Measurements from ENCODE around the gene KATNIP. TPM values are rescaled to one million over a fixed set of nuclear protein-coding genes. Genes with fewer than 3 reads are reported as not detected.
"Not testable (repeated sequence)": the region's sequence is repeated elsewhere in the genome, so short reads cannot be mapped to it uniquely, and the experiment has no call there.

Gene KATNIP
- total and polyA plus RNA-seq, 8 donors: 18.1 to 29.2 (median 21.2) TPM

DNA sequence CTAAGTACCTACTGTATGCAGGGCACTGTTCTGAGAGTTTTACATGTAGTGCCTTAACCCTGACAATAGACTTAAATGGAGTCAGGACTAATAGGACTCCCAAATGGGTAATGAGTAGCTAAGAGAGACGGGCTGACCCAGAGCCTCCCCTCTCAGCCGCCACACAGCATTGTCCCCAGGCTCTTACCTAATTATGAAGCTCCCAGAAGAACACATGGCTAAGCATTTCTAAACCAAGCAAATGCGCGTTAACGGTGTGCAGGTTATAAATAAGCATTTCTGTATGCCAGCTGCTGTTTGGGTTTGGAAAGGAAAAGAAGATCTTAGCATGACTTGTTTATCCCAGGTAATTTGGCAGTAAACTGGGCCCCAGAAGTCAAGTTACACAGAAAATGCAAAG is 14.3 kb downstream of the KATNIP start:
- intact Hi-C loops (cut with DNase I): no loop called here
- ATAC-seq (no peak), DNase-seq (no peak)
- no peaks in the 10 kb centered on the region for H3K27me3 ChIP-seq
- no peak overlapping the region for H3K4me3 ChIP-seq
- peaks cover 0 to 5% of the 10 kb centered on the region in 2 donors for H3K4me1 ChIP-seq
- no peaks in the 10 kb centered on the region for H3K36me3 ChIP-seq
- no peak overlapping the region for H3K27ac ChIP-seq
- no peaks in the 10 kb centered on the region for H3K9me3 ChIP-seq
- TF ChIP-seq, protein P1, sequence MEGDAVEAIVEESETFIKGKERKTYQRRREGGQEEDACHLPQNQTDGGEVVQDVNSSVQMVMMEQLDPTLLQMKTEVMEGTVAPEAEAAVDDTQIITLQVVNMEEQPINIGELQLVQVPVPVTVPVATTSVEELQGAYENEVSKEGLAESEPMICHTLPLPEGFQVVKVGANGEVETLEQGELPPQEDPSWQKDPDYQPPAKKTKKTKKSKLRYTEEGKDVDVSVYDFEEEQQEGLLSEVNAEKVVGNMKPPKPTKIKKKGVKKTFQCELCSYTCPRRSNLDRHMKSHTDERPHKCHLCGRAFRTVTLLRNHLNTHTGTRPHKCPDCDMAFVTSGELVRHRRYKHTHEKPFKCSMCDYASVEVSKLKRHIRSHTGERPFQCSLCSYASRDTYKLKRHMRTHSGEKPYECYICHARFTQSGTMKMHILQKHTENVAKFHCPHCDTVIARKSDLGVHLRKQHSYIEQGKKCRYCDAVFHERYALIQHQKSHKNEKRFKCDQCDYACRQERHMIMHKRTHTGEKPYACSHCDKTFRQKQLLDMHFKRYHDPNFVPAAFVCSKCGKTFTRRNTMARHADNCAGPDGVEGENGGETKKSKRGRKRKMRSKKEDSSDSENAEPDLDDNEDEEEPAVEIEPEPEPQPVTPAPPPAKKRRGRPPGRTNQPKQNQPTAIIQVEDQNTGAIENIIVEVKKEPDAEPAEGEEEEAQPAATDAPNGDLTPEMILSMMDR (IDR thresholded peaks at IDR 0.05): no peak

DNA sequence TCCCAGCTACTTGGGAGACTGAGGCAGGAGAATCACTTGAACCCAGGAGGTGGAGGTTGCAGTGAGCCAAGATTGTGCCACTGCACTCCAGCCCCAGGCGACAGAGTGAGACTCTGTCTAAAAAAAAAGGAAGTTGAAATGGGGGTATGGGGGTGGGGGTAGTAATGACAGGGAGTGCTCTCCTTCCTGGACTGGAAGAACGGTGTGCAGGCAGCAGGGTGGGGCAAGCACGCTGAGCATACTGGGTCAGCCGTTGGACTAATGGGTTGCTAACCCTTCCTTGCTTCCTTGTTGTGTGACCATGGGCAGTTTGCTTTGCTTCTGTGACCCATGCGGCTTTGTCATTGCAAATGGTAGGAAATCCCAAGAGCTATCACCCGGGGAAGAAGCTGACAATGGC is 16.5 kb downstream of the KATNIP start:
- intact Hi-C loops (cut with DNase I): no loop called here
- no peaks in the 10 kb centered on the region for H3K27me3 ChIP-seq
- TF ChIP-seq, protein P1 (IDR thresholded peaks at IDR 0.05): no peak
- H3K36me3 ChIP-seq: no peaks in the 10 kb centered on the region
- no peaks in the 10 kb centered on the region for H3K9me3 ChIP-seq
- DNase-seq: no peak
- no peak overlapping the region for H3K27ac ChIP-seq
- ATAC-seq: no peak
- H3K4me3 ChIP-seq: no peak overlapping the region
- peaks cover 0 to 5% of the 10 kb centered on the region in 2 donors for H3K4me1 ChIP-seq

DNA sequence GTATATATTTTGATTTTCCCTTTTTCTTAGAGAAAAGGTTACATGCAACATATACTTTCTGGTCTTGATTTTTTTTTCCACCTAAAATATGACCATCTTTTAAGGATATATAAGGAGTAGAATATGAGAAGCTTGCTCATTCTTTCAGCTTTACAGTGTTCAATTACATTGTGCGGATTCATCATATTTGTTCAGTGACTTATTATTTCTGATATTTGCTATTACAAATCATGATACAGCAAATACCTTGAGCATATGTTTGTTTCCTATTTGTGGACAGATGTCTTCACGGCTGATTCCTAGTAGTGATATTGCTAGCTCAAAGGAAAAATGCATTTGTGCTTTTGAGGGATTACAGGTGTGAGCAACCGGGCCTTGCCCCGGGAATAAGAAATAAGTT is 18.1 kb downstream of the KATNIP start:
- no peaks in the 10 kb centered on the region for H3K36me3 ChIP-seq
- H3K27ac ChIP-seq: no peak overlapping the region
- H3K9me3 ChIP-seq: no peaks in the 10 kb centered on the region
- H3K4me3 ChIP-seq: no peak overlapping the region
- ATAC-seq: no peak
- H3K27me3 ChIP-seq: no peaks in the 10 kb centered on the region
- TF ChIP-seq, protein P1 (IDR thresholded peaks at IDR 0.05): no peak
- peaks cover 0 to 5% of the 10 kb centered on the region in 2 donors for H3K4me1 ChIP-seq
- no peak for DNase-seq
- intact Hi-C loops (cut with DNase I): no loop called here

DNA sequence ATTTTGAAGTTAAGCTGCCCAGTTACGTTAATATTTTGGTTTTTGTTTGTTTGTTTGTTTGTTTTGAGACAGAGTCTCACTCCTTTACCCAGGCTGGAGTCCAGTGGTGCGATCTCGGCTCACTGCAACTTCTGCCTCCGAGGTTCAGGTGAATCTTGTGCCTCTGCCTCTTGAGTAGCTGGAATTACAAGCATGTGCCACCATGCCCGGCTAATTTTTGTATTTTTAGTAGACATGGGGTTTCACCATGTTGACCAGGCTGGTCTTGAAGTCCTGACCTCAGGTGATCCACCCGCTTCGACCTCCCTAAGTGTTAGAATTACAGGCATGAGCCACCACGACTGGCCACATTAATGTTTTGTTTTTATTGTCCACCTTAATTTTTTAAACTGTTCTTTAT is 21.0 kb downstream of the KATNIP start:
- DNase-seq; H3K27me3 ChIP-seq; H3K36me3 ChIP-seq; H3K4me1 ChIP-seq; H3K27ac ChIP-seq; ATAC-seq; intact Hi-C loops (cut with DNase I); H3K9me3 ChIP-seq; H3K4me3 ChIP-seq: not testable (repeated sequence)

DNA sequence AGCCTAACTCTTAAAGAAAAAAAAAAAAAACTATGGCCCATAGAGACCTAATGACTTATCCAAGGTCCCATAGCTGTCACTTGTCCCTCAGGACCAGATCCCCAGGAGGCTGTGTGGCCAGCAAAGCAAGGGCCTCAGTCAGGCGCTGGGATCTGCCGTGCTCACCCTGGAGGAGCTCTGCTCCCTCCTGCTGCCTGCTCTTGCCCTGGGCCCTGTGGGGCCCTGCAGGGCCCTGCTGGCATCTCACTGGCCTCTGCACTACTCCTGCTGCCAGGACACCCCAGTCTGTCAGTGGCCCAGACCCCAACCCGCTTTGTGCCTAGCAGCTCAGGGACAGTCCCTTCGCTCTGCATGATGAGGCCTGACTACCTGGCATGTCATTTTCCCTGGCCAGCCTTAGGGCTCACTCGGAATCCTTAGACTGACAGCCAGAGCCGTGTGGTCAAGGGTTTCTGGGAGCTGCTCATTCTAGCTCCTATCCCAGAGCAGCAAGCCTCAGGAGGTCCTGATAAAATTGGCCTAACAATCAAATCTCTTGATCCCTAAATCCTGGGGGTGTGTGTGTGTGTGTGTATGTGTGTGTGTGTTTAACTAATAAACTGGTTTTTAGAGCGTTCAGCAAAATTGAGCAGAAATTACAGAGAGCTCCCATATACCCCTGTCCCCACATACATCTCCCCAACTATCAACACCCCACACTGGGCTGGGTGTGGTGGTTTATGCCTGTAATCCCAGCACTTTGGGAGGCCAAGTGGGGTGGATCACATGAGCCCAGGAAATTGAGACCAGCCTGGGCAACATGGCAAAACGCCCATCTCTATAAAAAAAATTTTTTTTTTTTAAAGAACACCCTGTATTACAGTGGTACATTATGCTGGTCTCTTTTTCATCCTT is 21.7 kb downstream of the KATNIP start:
- H3K9me3 ChIP-seq: no peaks in the 10 kb centered on the region
- no peak overlapping the region for H3K4me3 ChIP-seq
- no peaks in the 10 kb centered on the region for H3K27me3 ChIP-seq
- intact Hi-C loops (cut with DNase I): no loop called here
- H3K36me3 ChIP-seq: peaks cover 0 to 8% of the 10 kb centered on the region in 2 donors
- H3K4me1 ChIP-seq: no peaks in the 10 kb centered on the region
- DNase-seq (no peak), ATAC-seq (no peak)
- TF ChIP-seq, protein P1 (IDR thresholded peaks at IDR 0.05): no peak
- H3K27ac ChIP-seq: no peak overlapping the region
